ENCODE results near the gene LRP2.

GRCh38 chr2:169162613-169163012, 199.7 kb downstream of the LRP2 start:
- TF ChIP-seq EZH2 (IDR thresholded peaks at IDR 0.05; ENCODE audit: borderline replicate concordance, low read depth, low read length, severe bottlenecking) (no peak), CTCF (IDR thresholded peaks at IDR 0.05; ENCODE audit: borderline replicate concordance, extremely low read depth, low read length, poor library complexity, severe bottlenecking) (no peak)

All from DND-41 (cell line).